Left hindlimb (tissue), 1 donor: Measurements from ENCODE around the gene SNX10.

ENCODE experiments used
- DNase-seq: peaks from one replicate; pipeline ENCODE4 v3.0.0-alpha.2; 2018

Gene SNX10

DNA sequence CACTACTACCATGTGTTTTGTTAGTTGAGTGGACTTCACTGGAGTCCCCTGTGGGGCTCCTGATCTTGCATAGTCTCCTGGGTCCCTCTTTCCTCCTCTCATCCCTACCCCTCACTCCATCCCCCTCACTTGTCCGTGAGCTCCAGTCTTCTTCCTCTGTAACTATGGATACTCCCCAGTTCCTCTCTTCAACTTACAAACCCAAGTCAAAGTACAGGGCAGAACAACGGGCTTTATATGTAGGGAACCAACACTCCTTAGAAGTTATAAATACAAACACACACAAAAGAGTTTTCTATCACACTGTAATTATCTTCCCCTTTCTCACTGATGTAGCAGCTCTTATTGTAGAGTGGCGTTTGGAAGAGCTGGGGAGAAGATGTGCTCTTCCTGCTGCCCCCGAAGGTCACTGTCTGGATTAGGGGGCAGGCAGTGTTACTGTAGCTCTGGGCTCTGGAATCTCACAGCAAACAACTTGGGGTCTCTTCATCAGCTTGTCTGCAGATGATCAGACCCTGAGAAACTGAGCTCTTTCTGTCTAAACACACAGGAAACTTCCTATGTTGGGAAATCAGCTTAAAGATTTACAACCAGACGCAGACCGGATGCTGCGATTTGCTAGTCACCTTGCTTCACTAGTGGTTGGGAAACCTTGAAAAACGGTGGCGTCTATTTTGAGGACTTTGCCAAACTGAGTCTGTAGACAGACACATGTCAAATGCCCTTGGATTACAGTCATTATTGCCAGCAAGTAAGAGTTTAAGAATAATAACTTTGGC, 13.6 kb downstream of the SNX10 start:
- DNase-seq: no peak

GRCh38 chr7:26305869-26306665, 14.4 kb downstream of the SNX10 start:
- DNase-seq: no peak

DNA sequence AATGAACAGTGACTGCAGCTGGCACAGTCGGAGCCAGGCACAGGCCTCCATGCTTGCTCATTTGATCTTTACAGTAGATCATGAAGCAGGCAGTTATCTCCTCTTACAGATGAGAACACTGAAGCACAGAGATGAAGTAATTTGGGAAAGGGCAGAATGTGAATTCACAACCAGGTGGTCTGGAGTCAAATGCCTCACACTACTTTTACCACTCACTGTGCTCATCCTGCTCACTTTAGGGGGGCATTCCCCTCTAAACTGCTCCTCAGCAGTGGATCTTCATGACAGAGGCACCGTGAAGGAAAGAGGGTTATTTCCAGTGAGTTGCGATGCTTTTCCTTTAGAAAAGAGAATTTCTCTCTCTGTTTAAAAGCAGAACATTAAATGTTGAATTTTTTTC, 15.1 kb downstream of the SNX10 start:
- no peak for DNase-seq

DNA sequence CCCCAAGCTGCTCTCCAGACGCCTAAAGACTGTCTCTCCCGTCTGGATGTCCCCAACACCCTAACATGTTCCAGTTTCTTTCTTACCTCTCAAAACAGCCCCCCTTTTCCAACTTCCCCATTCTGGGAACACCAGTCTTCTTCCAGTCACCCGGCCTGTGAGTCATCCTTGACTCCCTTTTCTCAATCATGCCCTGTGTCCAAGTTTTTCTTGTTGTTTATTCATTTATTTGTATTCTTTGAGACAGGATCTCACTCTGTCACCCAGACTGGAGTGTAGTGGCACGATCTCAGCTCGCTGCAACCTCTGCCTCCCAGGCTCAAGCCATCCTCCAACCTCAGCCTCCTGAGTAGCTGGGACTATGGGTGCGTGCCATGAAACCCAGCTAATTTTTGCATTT, 15.6 kb downstream of the SNX10 start:
- DNase-seq: no peak

DNA sequence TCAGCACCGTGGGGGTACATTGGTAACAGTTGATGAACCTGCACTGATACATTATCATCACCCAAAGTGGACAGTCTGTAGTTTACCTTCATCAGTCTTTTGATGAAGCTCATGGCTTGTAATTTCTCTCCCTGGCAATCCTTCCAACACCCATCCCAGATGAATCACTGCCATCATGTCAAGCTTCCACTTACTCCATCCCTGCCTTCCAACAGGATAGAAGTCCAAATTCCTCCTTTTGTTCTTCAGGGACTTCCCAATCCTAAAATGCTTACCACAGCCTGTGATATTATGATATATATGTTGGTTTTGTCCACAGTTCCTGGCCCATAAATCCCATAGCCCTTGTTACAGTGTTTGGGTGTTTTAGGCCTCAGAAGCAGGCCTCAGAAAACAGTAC, 16.1 kb downstream of the SNX10 start:
- no peak for DNase-seq

- no peak for DNase-seq
Measured at GRCh38 chr7:26308551-26308950, 16.9 kb downstream of the SNX10 start.

DNA sequence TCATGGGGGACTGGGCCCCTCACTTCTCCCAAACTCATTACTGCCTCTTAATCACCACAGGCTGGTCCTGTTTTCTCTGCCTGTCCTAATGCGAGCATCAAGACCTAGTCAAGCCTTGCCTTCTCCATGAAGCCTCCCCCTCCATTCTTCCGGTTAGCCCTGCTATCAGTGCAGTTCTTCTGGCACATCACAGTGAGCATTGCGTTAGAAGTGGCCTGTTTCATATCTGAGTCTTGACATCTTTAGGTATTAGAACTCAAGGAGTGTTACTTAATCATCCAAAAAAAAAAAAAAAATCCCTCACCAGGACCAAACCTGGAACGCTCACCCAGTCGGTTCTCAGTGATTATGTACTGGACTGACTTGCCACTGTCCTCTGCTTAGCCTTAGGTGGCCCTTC, 17.4 kb downstream of the SNX10 start:
- DNase-seq: no peak

- no peak for DNase-seq
Measured at GRCh38 chr7:26311798-26312197, 20.1 kb downstream of the SNX10 start.

DNA sequence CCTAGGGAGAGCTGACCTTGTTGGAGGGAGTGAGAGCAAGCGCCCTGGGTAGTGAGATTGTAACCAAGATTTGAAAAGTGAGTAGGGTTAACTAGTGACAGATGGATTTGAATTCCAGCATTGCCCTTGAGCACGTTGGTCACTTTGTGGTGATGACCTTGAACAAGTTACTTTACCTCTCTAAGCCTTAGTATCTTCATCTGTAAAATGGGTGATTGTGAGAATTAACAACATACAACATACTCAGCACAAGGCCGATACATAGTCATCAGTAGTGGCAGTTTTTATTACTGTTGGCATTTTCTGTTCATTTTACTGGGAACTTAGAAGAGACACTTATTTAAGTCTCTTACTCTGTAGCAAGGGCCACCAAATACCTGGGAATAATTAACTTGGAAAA, 25.5 kb downstream of the SNX10 start:
- no peak for DNase-seq

DNA sequence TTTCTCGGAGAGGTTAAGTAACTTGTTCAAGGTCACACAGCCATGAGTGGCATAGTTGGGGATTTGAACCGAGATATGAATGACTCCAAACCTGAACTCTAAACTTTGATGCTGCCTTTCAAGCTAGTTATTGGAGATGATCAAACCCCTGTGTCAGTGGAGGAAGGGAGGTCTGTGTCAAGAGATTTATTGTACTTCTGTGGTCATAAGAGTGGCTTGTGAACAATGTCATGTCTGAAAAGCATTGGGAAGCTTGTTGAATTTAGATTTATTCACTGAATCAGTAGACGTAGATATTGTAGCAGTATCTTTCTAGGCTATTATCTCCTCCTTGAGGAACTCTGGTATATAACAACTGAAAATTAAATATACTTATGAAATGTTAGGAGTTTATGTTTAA, 27.3 kb downstream of the SNX10 start:
- no peak for DNase-seq

GRCh38 chr7:26319636-26320035, 28.0 kb downstream of the SNX10 start:
- DNase-seq: no peak

DNA sequence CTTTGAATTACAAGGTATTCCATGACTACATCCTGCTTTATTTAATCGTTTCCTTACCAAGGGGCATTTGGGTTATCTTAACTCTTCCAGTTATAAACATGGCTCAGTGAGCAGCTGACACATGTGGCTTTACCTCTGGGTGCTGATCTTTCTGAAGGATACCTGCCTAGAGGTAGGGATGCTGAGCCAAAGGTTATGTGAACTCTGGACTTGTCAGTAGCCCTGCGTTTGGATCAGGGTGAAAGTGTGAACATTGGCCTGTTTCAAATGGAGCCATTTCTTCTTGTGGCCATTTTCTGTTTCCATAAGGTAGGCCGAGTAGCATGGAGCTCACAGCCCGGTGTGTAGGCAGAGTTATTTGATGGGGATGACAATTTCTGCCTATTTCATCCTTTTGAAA, 29.2 kb downstream of the SNX10 start:
- DNase-seq: no peak

- DNase-seq: no peak
Measured at GRCh38 chr7:26321435-26321834, 29.8 kb downstream of the SNX10 start.

DNA sequence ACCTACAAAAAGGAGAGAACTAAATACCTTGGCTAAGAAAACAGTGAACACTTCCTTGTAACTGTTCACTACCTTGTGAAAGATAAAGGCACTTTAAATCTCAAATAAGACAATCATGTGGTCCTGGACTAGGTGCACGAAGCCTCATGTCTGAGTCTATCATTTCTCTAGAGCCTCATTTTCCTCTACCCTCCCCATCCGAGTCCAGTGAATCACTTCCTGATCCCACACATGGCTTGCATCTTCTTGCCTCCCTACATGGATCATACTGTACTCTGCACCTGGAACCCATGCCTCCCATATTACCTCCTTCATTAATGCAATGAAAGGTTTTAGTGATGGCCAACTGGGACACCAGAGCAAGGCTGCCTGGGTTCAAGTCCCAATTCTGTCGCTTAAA, 34.5 kb downstream of the SNX10 start:
- no peak for DNase-seq

GRCh38 chr7:26328498-26329390, 37.1 kb downstream of the SNX10 start:
- DNase-seq: no peak

DNA sequence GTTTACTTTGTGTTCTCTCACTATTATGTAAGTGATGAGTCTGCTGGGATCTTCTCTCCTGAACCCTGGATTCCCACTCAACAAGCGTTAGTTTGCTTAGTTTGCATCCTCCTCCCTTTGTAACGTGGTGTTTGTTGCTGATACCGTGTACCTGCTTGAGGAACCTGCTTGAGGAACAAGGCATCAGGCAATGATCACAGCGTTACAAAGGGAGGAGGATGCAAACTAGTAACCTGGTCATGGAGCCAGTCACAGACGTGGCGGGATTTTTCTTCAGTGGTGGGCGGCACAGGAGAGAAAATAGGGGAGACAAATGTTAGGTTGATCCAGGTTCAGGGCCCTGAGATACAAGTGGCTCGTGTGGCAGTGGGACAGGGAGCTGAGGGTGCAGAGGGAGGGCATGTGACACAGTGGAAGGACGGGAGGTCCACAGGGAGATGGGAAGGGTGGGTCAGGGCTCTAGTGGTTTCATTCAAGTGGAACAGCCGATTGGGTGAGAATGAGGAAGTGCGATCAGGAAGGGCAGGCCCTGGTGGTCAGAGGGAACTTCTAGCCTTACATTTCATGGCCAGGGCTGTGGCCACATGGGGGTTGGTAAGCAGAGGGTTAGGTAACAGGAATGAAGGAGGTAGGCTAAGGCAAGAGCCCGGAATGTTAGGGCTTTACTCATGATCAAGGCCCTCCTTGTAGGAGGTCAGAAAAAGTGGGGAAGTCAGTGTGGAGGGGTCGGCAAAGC, 38.0 kb downstream of the SNX10 start:
- DNase-seq: no peak

DNA sequence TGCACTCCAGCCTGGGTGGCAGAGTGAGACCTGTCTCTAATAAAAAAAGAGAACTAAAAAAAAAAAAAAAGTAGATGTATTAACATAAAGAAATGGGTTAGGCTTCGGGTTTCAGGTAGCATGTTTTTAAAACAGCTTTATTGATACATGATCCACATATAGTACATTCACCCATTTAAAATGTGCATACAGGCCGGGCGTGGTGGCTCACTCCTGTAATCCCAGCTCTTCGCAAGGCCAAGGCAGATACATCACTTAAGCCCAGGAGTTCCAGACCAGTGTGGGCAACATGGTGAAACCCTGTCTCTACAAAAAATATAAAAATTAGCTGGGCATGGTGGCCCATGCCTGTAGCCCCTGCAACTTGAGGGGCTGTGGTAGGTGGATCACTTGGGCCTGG, 39.5 kb downstream of the SNX10 start:
- no peak for DNase-seq

DNA sequence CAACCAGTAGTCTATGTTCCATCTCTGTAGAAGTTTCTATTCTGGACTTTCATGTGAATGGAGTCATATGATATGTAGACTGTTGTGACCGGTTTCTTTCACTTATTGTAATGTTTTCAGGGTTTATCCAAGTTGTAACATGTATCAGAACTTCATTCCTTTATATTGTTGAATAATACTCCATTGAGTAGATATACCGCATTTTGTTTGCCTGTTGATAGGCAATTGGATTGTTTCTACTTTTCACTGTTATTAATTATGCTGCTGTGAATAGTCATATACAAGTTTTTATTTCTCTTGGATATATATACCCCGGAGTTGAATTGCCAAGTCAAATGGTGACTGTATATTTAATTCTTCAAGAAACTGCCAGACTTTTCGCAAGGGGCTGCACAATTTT, 40.1 kb downstream of the SNX10 start:
- DNase-seq: no peak

GRCh38 chr7:26332698-26333097, 41.0 kb downstream of the SNX10 start:
- no peak for DNase-seq

- no peak for DNase-seq
Measured at GRCh38 chr7:26334166-26334859, 42.7 kb downstream of the SNX10 start.

DNA sequence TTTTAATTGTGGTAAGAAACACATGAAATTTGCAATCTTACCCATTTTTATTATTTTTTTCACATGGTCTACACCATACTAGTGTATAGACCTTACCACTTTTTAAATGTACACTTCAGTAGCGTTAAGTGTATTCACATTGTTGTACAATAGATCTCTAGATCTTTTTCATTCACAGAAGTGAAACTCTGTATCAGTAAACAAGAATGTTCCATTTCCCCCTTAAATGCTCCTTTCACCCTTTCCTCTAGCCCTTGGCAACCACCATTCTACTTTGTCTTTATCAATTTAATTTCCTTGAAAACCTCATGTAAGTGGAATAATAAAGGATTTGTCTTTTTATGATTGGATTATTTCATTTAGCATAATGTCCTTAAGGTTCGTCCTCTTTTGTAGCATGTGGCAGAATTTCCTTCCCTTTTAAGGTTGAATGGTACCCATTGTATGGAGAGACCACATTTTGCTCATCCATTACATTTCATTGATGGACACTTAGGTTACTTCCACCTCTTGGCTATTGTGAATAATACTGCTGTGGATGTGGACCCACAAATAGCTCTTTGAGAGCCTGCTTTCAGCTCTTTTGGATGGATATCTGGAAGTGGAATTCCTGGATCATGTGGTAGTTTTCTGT, 45.7 kb downstream of the SNX10 start:
- DNase-seq: no peak
